ENCODE results near the gene GATAD2A.

GATAD2A gene

DNA sequence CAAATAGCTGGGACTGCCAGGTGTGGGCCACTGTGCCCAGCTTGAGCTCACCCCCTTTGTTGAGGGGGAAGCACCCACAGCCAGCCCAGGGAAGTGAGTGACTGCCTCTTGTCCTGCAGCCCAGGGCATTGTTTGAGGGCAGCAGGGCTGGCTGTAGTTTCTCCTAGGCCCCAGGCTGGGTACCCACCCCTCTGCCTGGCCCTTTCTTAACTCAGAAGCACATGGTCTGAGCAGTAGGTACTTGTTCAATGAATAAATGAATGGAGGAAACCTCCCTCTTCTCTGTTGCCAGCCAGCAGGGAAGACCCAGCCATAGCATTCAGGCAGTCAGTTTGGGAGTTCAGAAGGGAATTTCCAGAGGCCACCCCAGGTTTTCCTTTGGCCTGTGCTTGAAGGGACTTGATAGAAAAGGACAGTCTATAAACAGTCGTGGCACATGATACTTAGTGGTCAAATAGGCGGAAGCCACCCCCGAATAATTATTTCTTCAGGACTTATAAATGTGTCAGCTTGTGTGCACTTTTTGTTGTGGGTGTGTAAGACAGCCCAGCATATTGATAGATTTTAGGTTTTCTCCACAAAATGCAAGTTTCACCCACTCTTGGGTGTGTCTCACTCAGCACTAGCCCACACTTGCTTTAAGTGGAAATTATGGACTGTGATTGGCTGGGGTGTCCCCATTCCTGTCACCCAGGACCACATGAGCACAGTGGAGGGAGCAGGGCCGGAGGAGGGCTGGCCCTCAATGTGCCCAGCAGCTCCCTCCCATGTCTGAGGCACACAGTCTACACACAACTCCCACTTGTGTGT lies 33.1 kb downstream of the GATAD2A start:
- H2AFZ ChIP-seq (ENCODE audit: low read depth): no peak overlapping the region
- H3K79me2 ChIP-seq (ENCODE audit: insufficient read depth, low read depth): peaks cover 55% of the 10 kb centered on the region; the same call in 1 of the 2 replicates
- no peak overlapping the region for H3K9ac ChIP-seq
- H3K36me3 ChIP-seq (ENCODE audit: insufficient read depth): no peaks in the 10 kb centered on the region
- no peaks in the 10 kb centered on the region for H3K27me3 ChIP-seq (ENCODE audit: insufficient read depth, low read depth)
- TF ChIP-seq, protein P1, sequence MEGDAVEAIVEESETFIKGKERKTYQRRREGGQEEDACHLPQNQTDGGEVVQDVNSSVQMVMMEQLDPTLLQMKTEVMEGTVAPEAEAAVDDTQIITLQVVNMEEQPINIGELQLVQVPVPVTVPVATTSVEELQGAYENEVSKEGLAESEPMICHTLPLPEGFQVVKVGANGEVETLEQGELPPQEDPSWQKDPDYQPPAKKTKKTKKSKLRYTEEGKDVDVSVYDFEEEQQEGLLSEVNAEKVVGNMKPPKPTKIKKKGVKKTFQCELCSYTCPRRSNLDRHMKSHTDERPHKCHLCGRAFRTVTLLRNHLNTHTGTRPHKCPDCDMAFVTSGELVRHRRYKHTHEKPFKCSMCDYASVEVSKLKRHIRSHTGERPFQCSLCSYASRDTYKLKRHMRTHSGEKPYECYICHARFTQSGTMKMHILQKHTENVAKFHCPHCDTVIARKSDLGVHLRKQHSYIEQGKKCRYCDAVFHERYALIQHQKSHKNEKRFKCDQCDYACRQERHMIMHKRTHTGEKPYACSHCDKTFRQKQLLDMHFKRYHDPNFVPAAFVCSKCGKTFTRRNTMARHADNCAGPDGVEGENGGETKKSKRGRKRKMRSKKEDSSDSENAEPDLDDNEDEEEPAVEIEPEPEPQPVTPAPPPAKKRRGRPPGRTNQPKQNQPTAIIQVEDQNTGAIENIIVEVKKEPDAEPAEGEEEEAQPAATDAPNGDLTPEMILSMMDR (conservative IDR thresholded peaks at IDR 0.05; ENCODE audit: low read depth, low read length): no peak
- H4K20me1 ChIP-seq (ENCODE audit: insufficient read depth): no peaks in the 10 kb centered on the region; the same call in 1 of the 2 replicates
- no peak overlapping the region for H3K4me3 ChIP-seq (IDR thresholded peaks at IDR 0.05; ENCODE audit: insufficient read depth, low read depth, low read length)
- no peaks in the 10 kb centered on the region for H3K4me1 ChIP-seq (ENCODE audit: low read depth, poor library complexity, severe bottlenecking)
- no peak overlapping the region for H3K4me2 ChIP-seq
- H3K27ac ChIP-seq: no peak overlapping the region

DNA sequence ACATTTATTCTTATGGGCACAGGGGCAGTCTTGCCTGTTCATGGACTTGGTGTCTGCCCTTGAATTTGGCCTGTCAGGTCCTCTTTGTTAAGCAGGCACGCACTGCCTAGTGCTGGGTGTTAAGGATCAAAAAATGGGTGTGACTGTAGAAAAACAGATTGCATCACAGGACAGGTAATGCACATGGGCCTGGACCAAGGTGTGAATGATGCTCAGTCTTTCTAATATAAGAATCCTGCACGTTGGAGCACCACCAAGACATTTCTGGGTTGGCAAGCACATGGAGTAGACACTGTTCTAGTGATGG lies 33.7 kb downstream of the GATAD2A start:
- Histone ChIP-seq H3K9ac (no peak overlapping the region), H3K4me2 (no peak overlapping the region), H3K4me3 (IDR thresholded peaks at IDR 0.05; ENCODE audit: insufficient read depth, low read depth, low read length) (no peak overlapping the region), H3K27me3 (ENCODE audit: insufficient read depth, low read depth) (no peaks in the 10 kb centered on the region), H3K27ac (no peak overlapping the region), H3K79me2 (ENCODE audit: insufficient read depth, low read depth) (peaks cover 55% of the 10 kb centered on the region; the same call in 1 of the 2 replicates), H3K4me1 (ENCODE audit: low read depth, poor library complexity, severe bottlenecking) (no peaks in the 10 kb centered on the region), H3K36me3 (ENCODE audit: insufficient read depth) (no peaks in the 10 kb centered on the region), H4K20me1 (ENCODE audit: insufficient read depth) (no peaks in the 10 kb centered on the region; the same call in 1 of the 2 replicates), H2AFZ (ENCODE audit: low read depth) (no peak overlapping the region)
- TF ChIP-seq, protein P1 (conservative IDR thresholded peaks at IDR 0.05; ENCODE audit: low read depth, low read length): no peak

DNA sequence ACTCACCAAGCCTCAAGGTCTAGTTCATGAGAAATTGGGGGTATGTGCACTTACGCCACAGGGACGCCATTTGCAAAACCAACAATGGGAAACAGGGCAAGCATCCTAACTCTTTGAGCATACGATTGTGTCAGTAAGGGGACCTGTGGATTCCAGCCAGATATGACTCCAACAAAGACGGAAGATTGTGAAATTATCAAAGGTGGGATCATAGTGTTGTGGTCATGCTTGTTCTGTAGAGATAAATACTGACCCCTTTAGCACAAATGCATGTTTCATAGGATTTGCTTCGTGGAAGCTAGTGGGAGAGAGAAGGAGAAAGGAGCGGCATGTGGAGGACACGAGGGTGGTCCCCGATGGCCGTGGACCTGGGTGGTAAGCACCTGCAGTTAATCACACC lies 37.8 kb downstream of the GATAD2A start:
- Histone ChIP-seq H3K9ac (no peak overlapping the region), H3K4me3 (IDR thresholded peaks at IDR 0.05; ENCODE audit: insufficient read depth, low read depth, low read length) (no peak overlapping the region), H3K4me1 (ENCODE audit: low read depth, poor library complexity, severe bottlenecking) (no peaks in the 10 kb centered on the region), H3K27ac (no peak overlapping the region), H4K20me1 (ENCODE audit: insufficient read depth) (peaks cover 21% of the 10 kb centered on the region), H3K27me3 (ENCODE audit: insufficient read depth, low read depth) (no peaks in the 10 kb centered on the region), H2AFZ (ENCODE audit: low read depth) (no peak overlapping the region), H3K36me3 (ENCODE audit: insufficient read depth) (no peaks in the 10 kb centered on the region), H3K79me2 (ENCODE audit: insufficient read depth, low read depth) (peaks cover 70% of the 10 kb centered on the region), H3K4me2 (no peak overlapping the region)
- TF ChIP-seq, protein P1 (conservative IDR thresholded peaks at IDR 0.05; ENCODE audit: low read depth, low read length): no peak

DNA sequence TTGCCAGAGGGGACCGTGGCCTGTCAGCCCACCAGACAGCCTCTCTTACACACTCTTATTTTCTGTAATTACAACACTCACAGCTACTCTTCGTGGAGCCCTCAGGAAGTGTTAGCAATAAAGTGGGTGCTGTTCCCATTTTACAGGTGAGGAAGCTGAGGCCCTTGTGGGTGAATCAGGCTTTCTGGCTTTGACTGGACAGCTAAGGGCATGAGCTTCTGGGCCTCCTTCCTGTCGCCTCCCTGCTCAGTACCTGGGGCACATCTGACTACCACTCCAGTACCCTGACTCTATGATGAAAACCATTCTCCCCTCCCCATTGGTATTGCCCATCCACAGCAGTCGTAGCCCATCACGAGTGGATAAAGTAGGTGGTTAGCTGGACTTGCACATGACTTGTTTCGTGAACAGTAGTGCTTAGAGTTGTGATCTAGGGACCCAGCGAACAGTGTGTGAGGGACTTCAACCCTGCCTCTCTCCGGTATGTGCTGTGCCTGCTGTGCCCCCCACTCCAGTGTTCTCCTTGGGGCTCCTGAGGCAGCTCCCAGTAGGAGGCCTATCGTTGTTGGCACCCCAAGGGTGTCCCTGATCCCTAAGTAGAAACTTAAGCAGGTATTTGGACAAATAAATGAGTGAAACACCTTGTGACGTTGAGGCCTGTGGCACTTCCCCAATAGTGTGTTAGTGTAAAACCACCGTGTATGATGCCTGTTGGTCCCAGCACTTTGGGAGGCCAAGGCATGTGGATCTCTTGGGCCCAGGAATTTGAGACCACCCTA lies 38.6 kb downstream of the GATAD2A start:
- Histone ChIP-seq H2AFZ (ENCODE audit: low read depth) (no peak overlapping the region), H3K27ac (no peak overlapping the region), H3K79me2 (ENCODE audit: insufficient read depth, low read depth) (peaks cover 68% of the 10 kb centered on the region), H4K20me1 (ENCODE audit: insufficient read depth) (peaks cover 26% of the 10 kb centered on the region), H3K4me2 (no peak overlapping the region), H3K9ac (no peak overlapping the region), H3K4me3 (IDR thresholded peaks at IDR 0.05; ENCODE audit: insufficient read depth, low read depth, low read length) (no peak overlapping the region), H3K27me3 (ENCODE audit: insufficient read depth, low read depth) (no peaks in the 10 kb centered on the region), H3K36me3 (ENCODE audit: insufficient read depth) (no peaks in the 10 kb centered on the region), H3K4me1 (ENCODE audit: low read depth, poor library complexity, severe bottlenecking) (no peaks in the 10 kb centered on the region)
- TF ChIP-seq, protein P1 (conservative IDR thresholded peaks at IDR 0.05; ENCODE audit: low read depth, low read length): no peak
